GM12875 (cell line): ENCODE measurements around the gene BCAR1.

Experiments
- H3K4me3 ChIP-seq: one replicate; pipeline ENCODE4 v1.5.1; 2011; ENCODE audit warnings: low read depth, low read length, control low read depth
- TF ChIP-seq, protein P1 (sequence below): IDR thresholded peaks from 2 replicates; pipeline ENCODE4 v1.5.1; 2011; ENCODE audit warnings: low read depth, mild to moderate bottlenecking, control low read depth, inconsistent platforms, low read length, moderate library complexity, borderline replicate concordance; ENCODE audit not compliant: insufficient read depth

Gene BCAR1

DNA sequence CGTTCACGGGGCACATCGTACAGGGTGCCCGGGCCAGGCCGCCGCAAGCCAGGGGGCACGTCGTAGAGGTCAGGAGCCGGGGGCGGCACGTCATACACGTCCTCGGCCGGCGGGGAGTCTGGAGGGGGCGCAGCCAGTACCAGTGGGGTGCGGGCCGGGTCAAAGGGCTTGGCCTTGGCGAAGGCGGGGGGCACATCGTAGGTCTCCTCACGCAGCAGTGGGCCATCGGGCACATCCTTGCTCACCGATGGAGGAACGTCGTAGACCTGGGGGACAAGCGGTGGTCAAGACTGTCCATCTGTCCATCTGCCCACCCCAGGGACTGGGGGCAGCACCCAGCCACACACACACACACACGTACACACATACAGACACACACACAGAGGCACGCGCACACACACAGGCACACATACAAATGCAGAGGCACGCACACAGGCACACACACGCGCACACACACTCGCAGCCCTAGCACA is 15.7 kb downstream of the BCAR1 start:
- H3K4me3 ChIP-seq, result no peak overlapping the region
- TF ChIP-seq, protein P1, sequence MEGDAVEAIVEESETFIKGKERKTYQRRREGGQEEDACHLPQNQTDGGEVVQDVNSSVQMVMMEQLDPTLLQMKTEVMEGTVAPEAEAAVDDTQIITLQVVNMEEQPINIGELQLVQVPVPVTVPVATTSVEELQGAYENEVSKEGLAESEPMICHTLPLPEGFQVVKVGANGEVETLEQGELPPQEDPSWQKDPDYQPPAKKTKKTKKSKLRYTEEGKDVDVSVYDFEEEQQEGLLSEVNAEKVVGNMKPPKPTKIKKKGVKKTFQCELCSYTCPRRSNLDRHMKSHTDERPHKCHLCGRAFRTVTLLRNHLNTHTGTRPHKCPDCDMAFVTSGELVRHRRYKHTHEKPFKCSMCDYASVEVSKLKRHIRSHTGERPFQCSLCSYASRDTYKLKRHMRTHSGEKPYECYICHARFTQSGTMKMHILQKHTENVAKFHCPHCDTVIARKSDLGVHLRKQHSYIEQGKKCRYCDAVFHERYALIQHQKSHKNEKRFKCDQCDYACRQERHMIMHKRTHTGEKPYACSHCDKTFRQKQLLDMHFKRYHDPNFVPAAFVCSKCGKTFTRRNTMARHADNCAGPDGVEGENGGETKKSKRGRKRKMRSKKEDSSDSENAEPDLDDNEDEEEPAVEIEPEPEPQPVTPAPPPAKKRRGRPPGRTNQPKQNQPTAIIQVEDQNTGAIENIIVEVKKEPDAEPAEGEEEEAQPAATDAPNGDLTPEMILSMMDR, result no peak

DNA sequence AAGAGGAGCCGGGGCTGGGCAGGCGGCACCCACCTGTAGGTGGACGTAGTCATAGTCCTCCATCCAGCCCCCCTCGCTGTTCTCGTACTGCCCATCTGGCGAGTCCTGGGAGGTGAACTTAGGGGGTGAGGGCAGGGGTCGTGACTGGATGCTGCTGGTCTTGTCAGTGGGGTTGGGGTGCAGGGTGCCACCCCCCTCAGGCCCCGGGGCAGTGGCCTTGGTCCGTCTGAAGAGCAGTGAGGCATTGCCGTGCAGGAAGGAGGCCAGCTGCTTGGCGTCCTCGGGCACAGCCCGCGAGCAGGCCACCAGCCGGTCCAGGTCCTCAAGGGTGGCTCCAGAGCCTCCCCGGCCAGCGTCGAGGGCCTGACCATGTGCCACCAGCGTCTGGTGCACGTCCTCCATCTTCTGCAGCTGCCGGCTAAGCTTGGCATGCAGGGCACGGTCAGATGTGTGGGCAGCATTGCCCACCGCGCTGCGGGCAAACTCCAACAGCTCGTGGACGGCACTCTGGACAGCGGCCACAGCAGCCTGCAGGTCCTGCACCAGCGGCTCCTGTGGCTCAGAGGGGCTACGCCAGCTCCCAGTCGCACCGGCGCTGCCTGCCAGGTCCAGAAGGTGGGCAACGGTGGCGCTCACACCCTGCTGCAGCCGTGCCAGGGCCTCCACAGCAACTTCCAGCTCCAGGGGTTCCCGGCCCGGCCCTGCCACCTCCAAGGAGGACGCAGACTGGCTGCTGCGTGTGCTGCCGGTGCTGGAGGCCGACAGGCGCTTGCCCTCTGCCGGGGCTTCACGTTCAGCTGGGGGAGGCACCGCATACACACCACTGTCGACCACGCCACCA is 16.3 kb downstream of the BCAR1 start:
- TF ChIP-seq, protein P1, result no peak
- H3K4me3 ChIP-seq, result no peak overlapping the region

DNA sequence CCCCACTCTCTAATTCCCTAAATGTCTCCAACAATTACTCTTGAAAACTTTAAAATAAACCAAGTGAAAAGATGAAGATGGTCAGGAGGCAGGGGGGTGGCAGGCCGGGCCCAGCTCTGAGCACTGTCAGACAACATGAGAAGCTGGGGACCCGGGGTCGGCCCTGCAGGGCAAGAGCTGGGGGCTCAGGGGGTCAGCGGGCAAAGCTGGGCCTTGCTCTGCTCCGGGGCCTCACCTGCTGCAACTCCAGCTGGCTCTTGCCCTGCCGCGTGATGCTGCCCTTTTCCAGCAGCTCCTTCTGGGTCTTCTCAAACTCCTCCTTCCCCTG is 17.8 kb downstream of the BCAR1 start:
- TF ChIP-seq, protein P1, result no peak
- no peak overlapping the region for H3K4me3 ChIP-seq

DNA sequence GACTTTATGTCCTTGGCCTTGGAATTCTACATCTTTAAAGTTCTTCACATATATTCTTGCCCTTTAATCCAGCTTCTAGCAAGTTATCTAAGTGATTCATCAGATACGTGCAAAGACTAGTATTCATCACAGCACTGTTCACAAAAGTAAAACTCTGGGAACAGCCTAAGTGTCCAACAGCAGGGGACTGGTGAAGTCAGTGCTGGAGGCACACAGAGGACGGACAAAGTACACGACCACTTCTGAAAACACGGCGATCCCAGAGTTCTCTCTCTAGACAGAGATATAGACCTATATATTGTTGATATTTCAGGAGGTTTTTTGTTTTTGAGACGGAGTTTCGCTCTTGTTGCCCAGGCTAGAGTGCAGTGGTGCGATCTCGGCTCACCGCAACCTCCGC is 19.9 kb downstream of the BCAR1 start:
- no peak overlapping the region for H3K4me3 ChIP-seq
- TF ChIP-seq, protein P1, result no peak

DNA sequence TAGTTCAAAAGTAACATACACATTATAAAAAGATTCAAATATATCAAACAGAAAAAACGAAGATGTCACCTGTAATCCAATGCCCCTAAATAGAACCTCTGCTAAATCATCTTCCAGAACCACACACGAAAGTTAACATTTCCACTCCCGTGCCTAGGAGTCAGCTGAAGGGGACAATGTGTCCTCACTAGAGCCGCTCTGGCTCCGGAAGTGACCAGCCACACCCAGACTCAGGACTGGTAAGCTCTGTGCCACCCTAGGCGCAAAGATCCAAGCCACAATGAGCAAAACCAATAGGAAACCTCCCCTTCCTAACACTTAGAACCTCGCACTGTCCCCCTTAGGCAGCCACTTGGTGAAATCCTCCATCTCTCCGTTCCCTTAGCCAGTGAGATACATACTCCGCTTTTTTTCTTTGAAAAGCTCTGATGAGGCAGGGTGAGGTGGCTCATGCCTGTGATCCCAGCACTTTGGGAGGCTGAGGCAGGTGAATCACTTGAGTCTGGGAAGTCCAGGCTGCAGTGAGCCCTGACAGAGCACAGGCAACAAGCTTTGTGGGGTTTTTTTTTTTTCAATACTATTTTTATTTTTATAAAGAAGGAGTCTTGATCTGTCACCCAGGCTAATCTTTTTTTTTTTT is 20.8 kb downstream of the BCAR1 start:
- TF ChIP-seq, protein P1, result no peak
- no peak overlapping the region for H3K4me3 ChIP-seq

DNA sequence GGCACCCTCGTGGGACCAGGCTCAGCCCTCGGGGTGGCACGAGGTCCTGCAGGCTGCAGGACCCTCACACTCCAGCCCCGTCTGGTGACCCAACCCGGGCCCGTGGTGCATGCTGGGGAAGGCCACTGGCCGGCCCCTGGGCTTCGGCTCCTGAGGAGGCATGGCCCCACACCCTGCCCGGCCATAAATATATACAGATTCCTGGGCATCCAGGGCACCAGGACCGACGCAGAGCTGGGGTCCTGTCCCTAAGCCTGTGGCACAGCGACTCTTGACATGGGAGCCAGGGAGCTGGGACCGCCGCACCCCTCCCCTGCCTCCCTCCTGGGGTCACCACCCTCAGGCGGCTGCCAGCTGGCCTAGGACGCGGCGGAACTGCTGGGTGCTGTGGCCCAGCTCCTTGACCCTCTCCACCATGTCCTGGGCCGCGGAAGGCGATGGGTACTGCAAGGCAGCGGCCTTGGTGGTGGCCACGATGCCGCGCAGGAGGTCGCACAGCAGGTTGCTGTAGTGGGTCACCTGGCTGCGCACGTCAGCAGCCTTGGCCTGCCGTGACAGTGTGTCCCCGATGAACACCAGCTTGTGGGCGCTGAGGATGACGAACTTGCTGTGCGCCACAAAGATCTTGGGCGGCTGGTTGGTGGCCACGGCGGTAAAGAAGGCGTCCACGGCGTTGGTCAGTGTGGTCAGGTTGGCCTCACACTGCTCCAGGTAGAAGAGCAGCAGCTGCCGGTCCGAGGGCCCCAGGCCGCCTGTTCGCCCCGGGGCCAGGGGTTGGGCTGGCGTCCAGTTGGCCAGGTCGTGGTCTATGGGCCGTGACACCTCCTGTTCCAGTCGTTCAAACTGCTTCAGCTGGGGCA is 22.0 kb downstream of the BCAR1 start:
- TF ChIP-seq, protein P1, result no peak
- H3K4me3 ChIP-seq, result no peak overlapping the region
